NCI-H187 treated with DMSO at 0.1 percent for 48 hours (cell line): Measurements from ENCODE around the gene CHRFAM7A.
"Not testable (repeated sequence)": the region's sequence is repeated elsewhere in the genome, so short reads cannot be mapped to it uniquely, and the experiment has no call there.

Source experiments
- DNase-seq: peaks from one replicate; lab custom pipeline; 2025; lab: John Stamatoyannopoulos, UW

CHRFAM7A gene

DNA sequence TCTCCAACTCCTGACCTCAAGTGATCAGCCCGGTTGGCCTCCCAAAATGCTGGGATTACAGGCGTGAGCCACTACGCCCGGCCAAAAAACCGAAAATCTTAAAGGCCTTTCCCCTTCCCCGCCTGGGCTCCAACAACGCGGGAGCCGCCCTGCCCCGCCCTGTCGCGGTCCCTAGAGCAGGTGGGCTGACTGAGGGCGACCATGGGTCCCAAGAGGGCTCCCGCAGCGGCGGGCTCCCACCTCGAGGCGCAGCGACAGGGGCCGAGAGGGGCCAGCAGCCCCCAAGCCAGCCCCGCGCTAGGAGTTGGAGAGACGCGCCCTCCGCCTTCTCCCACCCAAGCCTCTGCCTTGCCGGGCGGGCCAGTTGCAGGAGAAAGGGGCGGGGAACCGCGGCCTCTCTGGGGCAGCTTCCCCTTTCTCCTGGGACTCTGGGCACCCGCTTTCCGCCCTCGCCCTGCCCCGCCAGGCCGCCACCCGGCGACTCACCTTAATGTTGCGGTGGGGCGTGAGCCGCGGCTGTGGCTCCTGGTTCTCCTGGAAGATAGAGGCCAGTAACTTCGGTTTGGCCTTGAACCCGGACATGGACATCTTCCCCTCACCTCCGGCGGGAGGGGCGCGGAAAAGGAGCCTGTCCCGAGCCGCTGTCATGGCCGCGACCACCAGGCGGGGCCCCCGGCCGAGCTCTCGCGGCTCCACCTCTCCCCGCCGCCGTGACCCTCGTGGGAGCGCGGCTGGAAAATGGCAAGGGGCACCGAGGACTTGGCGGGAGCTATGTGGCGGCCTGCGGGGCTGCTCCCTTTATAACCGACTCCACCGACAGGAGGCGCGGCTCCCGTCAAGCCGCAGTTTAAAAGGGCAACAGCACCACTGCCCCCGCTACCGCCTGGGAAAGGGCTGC lies at the start of gene CHRFAM7A:
TSS of gene CHRFAM7A (minus strand) at position 775 of the 898 bp plus-strand sequence. CDS start 10,189 bp downstream, outside the sequence.
- not testable (repeated sequence) for DNase-seq

DNA sequence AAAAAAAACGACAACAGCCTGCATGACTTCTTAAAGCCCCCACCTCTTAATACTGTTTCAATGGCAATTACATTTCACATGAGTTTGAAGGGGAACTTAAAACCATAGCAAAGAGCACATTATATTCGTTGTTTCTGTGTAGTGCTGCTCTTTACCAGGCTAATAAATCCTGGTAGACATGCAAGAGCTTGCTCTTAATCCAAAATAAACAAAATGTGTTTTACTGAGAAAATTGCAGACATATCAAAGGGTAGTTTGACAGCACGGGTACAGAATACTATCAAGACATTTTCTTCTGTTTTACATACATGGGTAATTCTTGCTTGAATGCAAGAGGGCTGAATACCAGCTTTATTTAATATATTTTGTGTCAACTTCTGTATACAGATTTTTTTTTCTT lies 45.0 kb upstream of the CHRFAM7A start:
- DNase-seq = not testable (repeated sequence)

DNA sequence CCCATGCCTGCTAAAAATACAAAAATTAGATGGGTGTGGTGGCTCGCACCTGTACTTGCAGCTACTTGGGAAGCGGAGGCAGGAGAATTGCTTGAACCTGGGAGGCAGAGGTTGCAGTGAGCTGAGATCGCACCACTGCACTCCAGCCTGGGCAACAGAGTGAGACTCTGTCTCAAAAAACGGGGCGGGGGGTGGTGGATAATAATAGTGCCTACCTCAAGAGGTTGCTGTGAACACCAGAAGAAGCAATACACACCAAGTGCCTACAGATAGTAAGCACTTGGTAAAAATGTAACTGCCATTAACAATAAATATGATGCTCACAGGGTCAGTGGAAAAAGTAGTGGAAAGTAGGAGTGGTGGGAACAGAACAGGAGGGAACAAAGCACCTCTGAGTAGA lies 42.5 kb upstream of the CHRFAM7A start:
- not testable (repeated sequence) for DNase-seq

GRCh38 chr15:30420723-30421122 lies 27.4 kb upstream of the CHRFAM7A start:
- DNase-seq = not testable (repeated sequence)

DNA sequence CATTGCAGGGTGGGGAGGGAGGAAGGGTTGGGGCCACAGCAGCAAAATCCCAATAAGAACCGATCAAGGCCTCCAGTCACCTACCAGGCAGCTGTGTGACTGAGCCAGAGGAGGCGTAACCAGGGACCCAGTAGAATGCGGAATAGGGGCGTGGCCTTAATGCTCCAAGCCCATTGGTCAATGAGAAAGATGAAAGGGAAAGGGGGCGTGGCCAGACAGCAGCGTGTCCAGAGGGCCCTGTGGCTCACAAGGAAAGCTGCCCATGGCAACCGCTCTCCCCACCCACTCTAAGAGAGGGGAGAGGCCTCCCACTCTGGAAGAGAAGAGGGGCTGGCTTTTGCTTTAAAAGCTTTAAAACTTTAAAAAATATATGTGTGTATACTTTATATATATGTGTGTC lies 20.8 kb upstream of the CHRFAM7A start, which contains the start of gene GOLGA8R:
TSS of gene GOLGA8R (minus strand) at position 101 of the 400 bp plus-strand sequence. CDS start at position 3, 98 bp downstream.
- not testable (repeated sequence) for DNase-seq

- DNase-seq = not testable (repeated sequence)
These were observed 14.3 kb upstream of the CHRFAM7A start for GRCh38 chr15:30407636-30408035.

DNA sequence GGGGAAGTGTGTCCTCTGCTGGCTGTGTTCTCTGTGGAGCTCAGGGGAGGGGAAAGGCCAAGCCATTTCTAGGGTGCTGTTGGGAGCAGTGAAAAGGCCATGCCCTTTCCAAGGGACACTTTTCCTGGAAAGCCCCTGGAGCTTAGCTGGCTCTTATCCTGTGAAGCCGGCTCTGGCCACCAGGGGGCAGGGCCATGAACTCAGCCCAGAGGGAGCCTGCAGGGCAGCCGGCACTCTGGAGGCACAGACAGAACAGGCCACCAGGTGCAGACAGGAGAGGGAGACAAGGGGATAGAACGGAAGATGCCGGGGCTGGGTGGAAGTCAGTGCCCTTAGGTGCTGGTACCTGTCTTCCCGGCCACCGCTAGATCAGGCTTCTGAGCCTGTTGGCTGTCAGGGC lies 5.6 kb upstream of the CHRFAM7A start:
- DNase-seq = not testable (repeated sequence)

DNA sequence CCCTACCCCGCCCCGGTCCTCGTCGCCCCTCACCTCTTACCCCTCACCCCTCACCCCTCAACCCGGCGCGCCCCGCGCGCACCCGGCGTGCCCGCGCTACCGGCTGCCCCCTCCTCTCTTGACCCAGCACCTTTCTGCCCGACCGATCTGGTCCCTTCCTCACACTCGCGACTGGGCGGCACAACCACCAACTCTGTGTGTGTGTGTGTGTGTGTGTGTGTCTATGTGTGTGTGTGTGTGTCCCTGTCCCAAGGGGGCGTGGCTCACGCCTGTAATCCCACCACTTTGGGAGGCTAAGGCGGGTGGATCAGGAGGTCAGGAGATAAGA lies 288 bp upstream of the CHRFAM7A start:
- DNase-seq = not testable (repeated sequence)

DNA sequence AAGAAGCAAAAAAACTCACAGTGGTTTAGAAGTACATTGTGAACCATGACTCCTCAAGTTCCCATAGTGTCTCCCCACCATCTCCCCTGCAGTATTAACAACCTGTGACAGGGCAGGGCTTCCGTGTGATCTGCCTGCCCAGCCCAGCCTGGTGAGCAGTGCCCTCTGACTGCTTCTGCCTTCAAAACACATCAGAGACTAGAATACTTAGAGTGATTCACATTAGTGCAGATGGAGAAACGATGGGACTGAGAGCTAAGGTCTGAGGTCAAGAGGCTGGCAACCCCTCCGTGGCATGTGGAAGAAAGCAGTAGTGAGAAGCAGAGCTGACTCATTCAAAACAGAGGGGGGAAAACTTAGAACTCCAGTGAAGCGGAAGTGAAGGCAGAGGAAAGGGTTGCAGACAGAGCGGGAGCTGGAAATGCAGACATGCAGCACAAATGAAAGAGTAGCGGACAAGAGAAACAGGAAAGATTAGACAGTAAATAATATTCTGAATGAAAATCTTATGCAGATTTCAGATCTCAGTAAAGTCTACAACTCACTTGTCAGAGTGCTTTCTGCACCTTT lies 6.9 kb downstream of the CHRFAM7A start:
- not testable (repeated sequence) for DNase-seq

GRCh38 chr15:30377082-30377413 lies 16.3 kb downstream of the CHRFAM7A start:
- DNase-seq = not testable (repeated sequence)

DNA sequence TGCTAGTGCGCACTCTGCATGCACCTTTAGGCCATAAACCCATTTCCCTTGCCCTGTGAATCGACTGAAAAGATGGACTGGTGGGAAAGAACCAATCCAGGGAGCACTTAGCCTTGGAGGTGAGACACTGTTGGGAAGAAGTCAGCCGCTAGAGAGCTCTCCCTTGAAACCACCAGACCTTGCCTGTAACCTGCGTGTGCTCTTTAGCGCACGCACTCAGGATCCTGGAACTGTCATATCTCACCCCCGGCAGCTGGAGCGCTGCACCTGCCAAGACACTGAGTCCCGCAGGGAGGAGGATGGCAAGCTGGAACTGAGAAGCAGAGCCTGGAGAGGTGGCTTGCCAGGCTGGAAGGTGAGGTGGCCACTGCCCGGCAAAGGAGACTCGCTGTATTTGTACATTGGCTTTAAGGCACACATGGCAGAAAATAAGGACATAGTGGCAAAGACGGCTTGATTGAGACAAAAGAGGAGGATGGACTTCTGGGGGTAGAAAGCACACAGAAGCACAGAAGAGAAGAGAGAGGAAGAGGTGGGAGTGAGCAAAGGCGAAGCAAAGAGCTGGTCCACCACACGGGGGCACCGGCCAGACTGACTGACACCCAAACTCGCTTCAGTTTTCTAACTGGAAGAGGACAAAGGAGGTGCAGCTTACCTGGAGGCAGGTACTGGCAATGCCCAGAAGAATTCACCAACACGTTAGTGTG lies 16.8 kb downstream of the CHRFAM7A start:
- DNase-seq = not testable (repeated sequence)

DNA sequence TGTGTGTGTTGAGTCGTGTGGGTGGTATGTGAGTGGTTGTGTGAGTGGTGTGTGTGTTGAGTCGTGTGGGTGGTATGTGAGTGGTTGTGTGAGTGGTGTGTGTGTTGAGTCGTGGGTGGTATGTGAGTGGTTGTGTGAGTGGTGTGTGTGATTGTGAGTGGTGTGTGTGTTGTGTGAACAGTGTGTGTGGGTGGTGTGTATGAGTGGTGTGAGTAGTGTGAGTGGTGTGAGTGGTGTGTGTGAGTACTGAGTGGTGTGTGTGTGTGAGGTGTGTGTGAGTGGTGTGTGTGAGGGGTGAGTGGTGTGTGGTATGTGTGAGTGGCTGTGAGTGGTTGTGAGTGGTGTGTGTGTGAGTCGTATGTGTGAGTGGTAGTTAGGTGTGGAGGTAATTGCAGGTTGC lies 17.5 kb downstream of the CHRFAM7A start:
- not testable (repeated sequence) for DNase-seq

- DNase-seq = not testable (repeated sequence)
These were observed 18.5 kb downstream of the CHRFAM7A start for GRCh38 chr15:30374862-30375261.

DNA sequence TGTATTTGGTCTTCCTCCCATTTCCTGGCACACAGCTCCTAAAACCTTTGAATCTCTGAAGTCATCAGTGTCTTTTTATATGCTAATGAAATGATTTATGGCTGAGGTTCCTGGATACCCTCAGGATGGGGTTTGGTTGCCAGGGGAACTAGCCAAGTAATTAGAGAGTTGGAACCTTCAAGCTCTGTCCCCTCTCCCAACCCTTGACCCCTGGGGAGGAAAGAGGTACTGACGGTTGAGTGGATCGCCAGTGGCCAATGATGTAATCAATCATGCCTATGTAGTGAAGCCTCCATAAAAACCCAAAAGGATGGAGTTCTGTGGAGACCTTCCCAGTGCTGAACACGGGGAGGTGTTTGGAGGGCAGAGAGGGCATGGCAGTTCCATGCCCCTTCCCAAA lies 25.1 kb downstream of the CHRFAM7A start:
- not testable (repeated sequence) for DNase-seq

DNA sequence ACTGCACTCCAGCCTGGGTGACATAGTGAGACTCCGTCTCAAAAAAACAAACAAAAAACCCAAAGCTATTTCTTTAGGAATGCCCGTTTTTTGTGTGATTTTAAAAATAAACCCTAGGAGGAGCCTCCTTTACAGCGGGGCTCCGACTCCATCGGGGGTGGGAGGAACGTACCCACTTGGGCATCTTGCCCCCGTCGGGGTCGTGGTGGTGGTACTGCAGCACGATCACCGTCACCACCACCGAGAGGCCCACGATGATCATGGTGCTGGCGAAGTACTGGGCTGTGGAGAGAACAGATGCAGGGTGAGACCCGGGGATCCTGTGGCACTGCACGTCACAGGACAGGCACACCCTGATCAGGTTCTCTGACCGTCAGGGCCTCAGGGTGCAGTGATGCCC lies 26.1 kb downstream of the CHRFAM7A start:
- DNase-seq = not testable (repeated sequence)

DNA sequence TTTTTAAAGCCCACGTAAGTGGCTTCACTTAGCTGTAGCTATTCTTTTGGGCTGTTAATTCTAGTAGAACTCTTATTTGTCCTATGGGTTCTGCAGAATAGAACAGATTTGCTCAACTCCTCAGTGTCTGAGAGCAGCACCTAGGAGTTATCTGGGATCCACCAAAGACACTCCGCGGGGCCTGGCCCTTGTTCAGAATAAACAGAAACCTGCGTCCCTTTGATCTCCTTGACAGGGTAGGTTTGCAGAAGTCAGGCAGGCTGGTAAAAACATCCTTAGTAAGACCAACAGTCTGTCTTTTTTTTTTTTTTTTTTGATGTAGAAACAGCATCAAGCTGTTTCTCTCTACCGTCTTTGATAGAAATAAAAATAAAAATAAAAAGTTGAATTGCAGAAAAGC lies 31.9 kb downstream of the CHRFAM7A start:
- DNase-seq = not testable (repeated sequence)

GRCh38 chr15:30360990-30361389 lies 32.4 kb downstream of the CHRFAM7A start:
- not testable (repeated sequence) for DNase-seq

DNA sequence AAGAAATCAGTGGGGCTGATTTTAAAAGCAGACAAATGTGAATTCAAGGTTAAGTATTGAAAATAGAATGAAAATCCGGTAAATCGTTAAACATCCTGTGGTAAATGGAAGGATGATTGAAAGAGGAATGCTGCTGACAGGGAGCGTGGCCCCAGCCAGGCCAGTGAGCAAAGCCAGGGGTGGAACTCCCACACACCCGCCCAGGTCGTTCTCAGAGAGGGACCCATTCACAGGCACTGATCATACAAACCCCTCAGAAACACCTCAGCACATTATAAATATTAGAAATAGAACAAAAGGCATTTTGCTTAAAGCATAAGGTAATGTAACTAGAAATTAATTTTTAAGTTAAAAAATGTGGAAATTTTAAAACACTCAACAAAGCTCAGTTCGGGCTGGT lies 38.3 kb downstream of the CHRFAM7A start:
- DNase-seq = not testable (repeated sequence)

- not testable (repeated sequence) for DNase-seq
These were observed 43.5 kb downstream of the CHRFAM7A start for GRCh38 chr15:30349803-30350202.

DNA sequence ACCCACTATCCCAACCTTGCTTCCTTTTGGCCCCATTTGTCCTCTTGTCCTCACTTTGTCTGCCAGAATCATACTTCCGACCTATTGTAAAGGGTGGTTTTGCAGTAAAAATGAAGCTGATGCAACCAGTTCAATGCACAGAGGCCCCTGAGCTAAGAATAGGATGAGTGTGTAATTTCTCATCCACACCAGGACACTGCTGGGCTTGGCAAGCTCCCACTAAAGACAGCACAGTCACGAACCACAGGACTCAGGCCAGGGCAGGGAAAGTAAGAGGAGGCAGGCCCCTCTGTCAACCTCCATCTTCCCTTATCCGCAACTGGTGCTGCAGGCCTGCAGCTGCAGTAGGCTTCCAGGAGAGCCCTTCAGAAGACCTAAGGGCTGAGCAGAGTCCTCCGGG lies 56.8 kb downstream of the CHRFAM7A start:
- not testable (repeated sequence) for DNase-seq

GRCh38 chr15:30334152-30334551 lies 59.2 kb downstream of the CHRFAM7A start:
- not testable (repeated sequence) for DNase-seq

DNA sequence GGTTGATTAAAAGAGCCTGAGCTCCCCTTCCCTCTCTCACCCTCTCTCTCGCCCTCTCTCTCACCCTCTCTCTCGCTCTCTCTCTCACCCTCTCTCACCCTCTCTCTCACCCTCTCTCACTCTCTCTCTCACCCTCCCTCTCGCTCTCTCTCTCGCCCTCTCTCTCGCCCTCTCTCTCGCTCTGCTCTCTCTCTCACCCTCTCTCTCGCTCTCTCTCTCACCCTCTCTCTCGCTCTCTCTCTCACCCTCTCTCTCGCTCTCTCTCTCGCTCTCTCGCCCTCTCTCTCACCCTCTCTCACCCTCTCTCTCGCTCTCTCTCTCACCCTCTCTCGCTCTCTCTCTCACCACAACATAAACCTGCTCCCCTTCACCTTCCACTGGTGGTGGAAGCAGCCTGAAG lies 67.2 kb downstream of the CHRFAM7A start:
- not testable (repeated sequence) for DNase-seq

GRCh38 chr15:30321063-30321462 lies 72.3 kb downstream of the CHRFAM7A start:
- DNase-seq = not testable (repeated sequence)
